Muscle of arm (tissue), 14 donors: ENCODE results near the gene PNMT. TPM values are rescaled to one million over a fixed set of nuclear protein-coding genes. Genes with fewer than 3 reads are reported as not detected.

ENCODE experiments used
- DNase-seq: peaks from one replicate; pipeline ENCODE4 v3.0.0-alpha.2; 2013
- long read RNA-seq, 11 donors: transcript quantifications; one replicate each; lab custom pipeline, GENCODE V29; 2026
- polyA plus RNA-seq, 12 donors: library from polyadenylated mRNA; unstranded; fragments of 120-200 nt; gene quantifications; one replicate each; pipeline ENCODE4 v1.2.1, GENCODE V29; 2013; ENCODE audit not compliant: insufficient read length in 12 of 12

Gene PNMT
- 1 to 10 TPM in 10 of 12 donors, not detected in 2; 1.2 to 7.5 (median 3.6) TPM for polyA plus RNA-seq
- long read RNA-seq, donor 1 = 0 reads
- long read RNA-seq, donor 2, partial matches to known transcripts = 0 of 1 reads
- long read RNA-seq, donor 2, other reads (novel, unspliced or antisense) = 0 of 1 reads
- long read RNA-seq, donor 3, partial matches to known transcripts = 0 of 1 reads
- long read RNA-seq, donor 3, other reads (novel, unspliced or antisense) = 0 of 1 reads
- long read RNA-seq, donor 4, partial matches to known transcripts = 0 of 1 reads
- long read RNA-seq, donor 4, other reads (novel, unspliced or antisense) = 0 of 1 reads
- long read RNA-seq, donor 5, transcript PNMT-202 (3 exons, 821 nt) = major isoform, 5 of 6 reads
- long read RNA-seq, donor 5, partial matches to known transcripts = 0 of 6 reads
- long read RNA-seq, donor 5, other reads (novel, unspliced or antisense) = 0 of 6 reads
- long read RNA-seq, donor 6 = 0 reads
- long read RNA-seq, donor 7 = 0 reads
- long read RNA-seq, donor 8 = 0 reads
- long read RNA-seq, donor 9 = 0 reads
- long read RNA-seq, donor 10, partial matches to known transcripts = 0 of 1 reads
- long read RNA-seq, donor 10, other reads (novel, unspliced or antisense) = 0 of 1 reads
- long read RNA-seq, donor 11, partial matches to known transcripts = 0 of 2 reads
- long read RNA-seq, donor 11, other reads (novel, unspliced or antisense) = 0 of 2 reads

- peak; percentile 57 for DNase-seq
These were observed at the start of gene PNMT for GRCh38 chr17:39667945-39668924. PNMT (plus strand) TSS chr17:39668453; CDS start chr17:39668476, 23 bp downstream.

- no peak for DNase-seq
These were observed 49.1 kb upstream of the PNMT start for GRCh38 chr17:39618956-39619785.

- no peak for DNase-seq
These were observed 48.5 kb upstream of the PNMT start for GRCh38 chr17:39619786-39620101.

GRCh38 chr17:39621523-39622379, 46.5 kb upstream of the PNMT start:
- peak; percentile 91 for DNase-seq

GRCh38 chr17:39622380-39623006, 45.8 kb upstream of the PNMT start:
- no peak for DNase-seq

- peak; percentile 72 for DNase-seq
These were observed 44.8 kb upstream of the PNMT start for GRCh38 chr17:39623356-39623950.

GRCh38 chr17:39624313-39624712, 43.9 kb upstream of the PNMT start:
- DNase-seq = no peak

GRCh38 chr17:39625198-39625785, 43.0 kb upstream of the PNMT start:
- DNase-seq = no peak

GRCh38 chr17:39626171-39627046, 41.8 kb upstream of the PNMT start, which contains the start of gene PPP1R1B:
PPP1R1B (plus strand) TSS chr17:39626952; CDS start chr17:39627393, 441 bp downstream.
- DNase-seq = no peak

GRCh38 chr17:39627047-39627711, 41.1 kb upstream of the PNMT start:
- DNase-seq = no peak

GRCh38 chr17:39627712-39628516, 40.3 kb upstream of the PNMT start:
- no peak for DNase-seq

GRCh38 chr17:39628655-39629493, 39.4 kb upstream of the PNMT start:
- no peak for DNase-seq

- no peak for DNase-seq
These were observed 38.8 kb upstream of the PNMT start for GRCh38 chr17:39629494-39629880.

GRCh38 chr17:39629898-39630297, 38.4 kb upstream of the PNMT start:
- no peak for DNase-seq

GRCh38 chr17:39631403-39631802, 36.9 kb upstream of the PNMT start:
- no peak for DNase-seq
